Effector memory CD4-positive, alpha-beta T cell (primary cell): Measurements from ENCODE around the gene TIMP4.

Source experiments
- DNase-seq, 3 donors: peaks; one replicate each; pipeline ENCODE4 v3.0.0-alpha.2; 2020
- H3K27ac ChIP-seq: 2 replicates; pipeline ENCODE4 v1.7.0; 2013; ENCODE audit warnings: mild to moderate bottlenecking, low read length, moderate library complexity; ENCODE audit not compliant: insufficient read depth, poor library complexity, severe bottlenecking
- H3K27me3 ChIP-seq: replicated peaks from 2 replicates; pipeline ENCODE4 v1.7.0; 2013; ENCODE audit warnings: mild to moderate bottlenecking, low read length; ENCODE audit not compliant: insufficient read depth, control insufficient read depth, poor library complexity, severe bottlenecking
- H3K36me3 ChIP-seq: 2 replicates; pipeline ENCODE4 v1.7.0; 2013; ENCODE audit warnings: mild to moderate bottlenecking, low read length, moderate library complexity; ENCODE audit not compliant: control insufficient read depth, insufficient read depth
- H3K4me1 ChIP-seq: 2 replicates; pipeline ENCODE4 v1.7.0; 2013; ENCODE audit warnings: low read length, mild to moderate bottlenecking; ENCODE audit not compliant: control insufficient read depth, insufficient read depth, poor library complexity, severe bottlenecking
- H3K4me3 ChIP-seq: 2 replicates; pipeline ENCODE4 v1.7.0; 2013; ENCODE audit warnings: low read length, low read depth, mild to moderate bottlenecking; ENCODE audit not compliant: insufficient read depth, poor library complexity, severe bottlenecking
- H3K9me3 ChIP-seq: 2 replicates; pipeline ENCODE4 v1.7.0; 2013; ENCODE audit warnings: mild to moderate bottlenecking, low read length, moderate library complexity; ENCODE audit not compliant: control insufficient read depth

The TIMP4 gene

DNA sequence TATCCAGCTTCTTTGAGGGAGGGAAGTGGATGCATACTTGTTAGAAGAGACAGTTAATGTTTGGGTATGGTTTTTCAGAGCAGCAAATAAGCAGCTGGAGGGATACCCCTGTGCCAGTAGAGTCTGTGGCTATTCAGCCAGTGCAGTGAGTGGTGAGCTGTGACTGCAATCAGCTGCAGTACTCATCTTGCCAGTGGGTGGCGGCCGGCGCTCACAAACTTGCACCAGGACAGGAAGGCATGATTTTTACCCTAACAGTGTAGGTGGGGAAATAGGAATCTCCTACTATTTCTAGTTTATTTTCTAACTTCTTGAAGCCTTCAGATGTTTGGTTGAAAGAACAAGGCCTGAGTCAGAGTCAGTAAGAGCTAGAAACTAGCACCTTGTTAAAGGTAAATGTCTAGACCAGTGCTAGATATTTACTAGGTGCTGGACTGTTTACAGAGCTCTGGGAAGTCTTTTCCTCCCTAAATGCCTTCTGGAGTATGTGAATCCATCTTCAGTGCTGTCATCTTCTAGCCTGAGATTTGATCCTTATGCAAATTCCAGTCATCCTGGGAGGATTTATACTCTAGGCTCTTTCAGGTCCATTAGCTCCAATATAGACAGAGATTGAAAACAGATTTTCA is 23.6 kb downstream of the TIMP4 start:
- Histone ChIP-seq H3K27ac (no peak overlapping the region), H3K4me3 (no peak overlapping the region), H3K27me3 (no peaks in the 10 kb centered on the region), H3K36me3 (no peaks in the 10 kb centered on the region), H3K4me1 (no peaks in the 10 kb centered on the region), H3K9me3 (no peaks in the 10 kb centered on the region)
- DNase-seq: peak; percentile 12 to 38 (median 25)

GRCh38 chr3:12132881-12133280 is 25.8 kb downstream of the TIMP4 start:
- Histone ChIP-seq H3K9me3 (no peaks in the 10 kb centered on the region), H3K27me3 (no peaks in the 10 kb centered on the region), H3K4me1 (no peaks in the 10 kb centered on the region), H3K36me3 (no peaks in the 10 kb centered on the region), H3K4me3 (no peak overlapping the region), H3K27ac (no peak overlapping the region)
- DNase-seq: no peak

DNA sequence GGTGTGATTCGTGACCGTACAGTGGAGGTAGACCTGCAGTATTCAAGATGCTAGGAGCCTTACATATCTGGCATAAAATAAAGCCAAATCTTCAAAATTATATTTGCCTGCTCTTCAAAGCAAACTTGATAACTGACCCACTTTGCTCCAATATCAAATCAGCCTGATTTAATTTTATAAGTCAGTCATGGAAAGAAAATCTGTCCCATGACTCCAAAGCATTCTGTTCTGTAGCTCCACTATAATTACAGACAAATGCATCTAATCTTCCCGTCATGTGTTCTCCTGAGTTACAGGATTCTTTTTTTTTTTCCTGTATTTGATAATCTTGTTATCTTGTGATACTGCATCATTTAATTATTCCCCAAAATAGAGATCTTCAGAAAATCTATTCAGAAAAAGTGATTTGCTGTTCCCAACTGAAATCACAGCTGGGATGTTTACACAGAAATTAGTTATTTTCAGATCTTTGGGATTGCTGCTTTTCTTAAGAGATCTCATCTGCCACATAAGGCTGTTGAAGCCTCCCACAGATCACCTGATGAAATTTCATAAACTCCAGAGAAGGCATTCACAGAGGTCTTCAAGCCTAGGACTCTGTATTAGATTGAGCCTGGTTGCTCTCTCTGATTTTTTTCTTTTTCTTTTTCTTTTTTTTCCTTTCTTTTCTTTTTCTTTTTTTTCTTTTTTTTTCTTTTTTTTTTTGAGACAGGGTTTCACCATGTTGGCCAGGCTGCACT is 27.2 kb downstream of the TIMP4 start:
- Histone ChIP-seq H3K9me3 (no peaks in the 10 kb centered on the region), H3K27me3 (no peaks in the 10 kb centered on the region), H3K4me1 (no peaks in the 10 kb centered on the region), H3K4me3 (no peak overlapping the region), H3K36me3 (no peaks in the 10 kb centered on the region), H3K27ac (no peak overlapping the region)
- DNase-seq: no peak

- Histone ChIP-seq H3K27me3 (no peaks in the 10 kb centered on the region), H3K36me3 (no peaks in the 10 kb centered on the region), H3K4me1 (no peaks in the 10 kb centered on the region), H3K4me3 (no peak overlapping the region), H3K27ac (no peak overlapping the region), H3K9me3 (no peaks in the 10 kb centered on the region)
- no peak for DNase-seq
Observed at GRCh38 chr3:12127391-12127790, 31.3 kb downstream of the TIMP4 start.

DNA sequence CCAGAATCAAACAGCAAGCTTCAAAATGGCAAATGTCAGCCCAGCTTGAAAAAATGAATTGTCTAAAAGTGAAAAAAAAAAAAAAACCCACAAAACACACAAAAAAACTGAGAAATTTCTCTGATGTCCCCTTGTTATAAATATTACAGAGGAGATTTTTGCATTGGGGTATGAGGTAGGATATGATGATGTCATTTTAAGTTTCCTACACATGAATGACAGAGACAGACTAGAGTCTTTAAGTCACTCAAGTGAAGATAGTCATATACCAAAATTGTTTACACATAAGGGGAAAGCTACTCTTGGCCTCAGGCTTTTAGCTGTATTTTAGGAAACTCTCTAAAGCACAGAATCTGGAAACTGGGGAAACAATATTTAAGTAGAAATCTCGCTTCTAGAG is 32.9 kb downstream of the TIMP4 start:
- no peaks in the 10 kb centered on the region for H3K27me3 ChIP-seq
- no peaks in the 10 kb centered on the region for H3K4me1 ChIP-seq
- H3K9me3 ChIP-seq: no peaks in the 10 kb centered on the region
- no peak overlapping the region for H3K4me3 ChIP-seq
- H3K36me3 ChIP-seq: no peaks in the 10 kb centered on the region
- no peak overlapping the region for H3K27ac ChIP-seq
- no peak for DNase-seq

DNA sequence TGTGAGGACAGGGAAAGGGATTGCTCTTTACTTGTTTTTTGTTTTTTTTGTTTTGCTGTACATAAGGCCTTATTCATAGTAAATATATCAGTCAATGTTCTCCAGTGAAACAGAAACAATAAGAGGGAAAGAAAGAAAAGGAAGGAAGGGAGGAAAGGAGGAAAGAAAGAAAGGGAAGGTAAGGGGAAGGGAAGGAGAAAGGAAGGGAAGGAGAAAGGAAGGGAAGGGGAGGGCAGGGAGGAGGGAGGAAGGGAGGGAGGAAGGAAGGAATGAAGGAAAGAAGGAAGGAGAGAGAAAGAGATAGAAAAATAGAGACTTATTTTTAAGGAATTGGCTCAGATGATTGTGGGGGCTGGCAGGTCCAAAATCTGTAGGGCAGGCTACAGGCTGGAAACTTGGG is 37.2 kb downstream of the TIMP4 start:
- no peak for DNase-seq
- H3K4me3 ChIP-seq: no peak overlapping the region
- H3K27me3 ChIP-seq: no peaks in the 10 kb centered on the region
- no peaks in the 10 kb centered on the region for H3K9me3 ChIP-seq
- no peak overlapping the region for H3K27ac ChIP-seq
- H3K36me3 ChIP-seq: no peaks in the 10 kb centered on the region
- no peaks in the 10 kb centered on the region for H3K4me1 ChIP-seq

GRCh38 chr3:12120374-12121140 is 38.2 kb downstream of the TIMP4 start:
- Histone ChIP-seq H3K27ac (no peak overlapping the region), H3K4me3 (no peak overlapping the region), H3K36me3 (no peaks in the 10 kb centered on the region), H3K4me1 (no peaks in the 10 kb centered on the region), H3K9me3 (no peaks in the 10 kb centered on the region), H3K27me3 (no peaks in the 10 kb centered on the region)
- no peak for DNase-seq

DNA sequence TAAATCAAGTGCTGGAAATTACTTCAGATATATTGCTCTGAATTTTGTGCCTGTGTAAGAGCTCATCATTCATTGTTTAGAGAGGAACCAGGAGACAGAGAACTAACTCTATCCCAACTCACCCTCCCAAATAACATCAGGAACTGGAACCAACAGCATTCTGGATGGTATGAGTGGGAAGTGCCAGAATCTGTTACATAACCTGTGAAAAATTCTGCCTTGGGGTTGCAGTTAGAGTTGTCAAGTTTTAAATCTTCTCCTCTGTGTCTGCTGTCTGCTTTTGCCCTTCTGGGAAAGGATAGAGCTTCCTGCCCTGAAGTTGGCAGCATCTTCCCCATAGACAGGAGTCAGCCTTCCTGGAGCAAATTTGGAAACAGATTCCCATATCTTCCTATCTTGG is 41.2 kb downstream of the TIMP4 start:
- no peak overlapping the region for H3K4me3 ChIP-seq
- no peaks in the 10 kb centered on the region for H3K27me3 ChIP-seq
- H3K27ac ChIP-seq: no peak overlapping the region
- H3K4me1 ChIP-seq: no peaks in the 10 kb centered on the region
- H3K9me3 ChIP-seq: no peaks in the 10 kb centered on the region
- H3K36me3 ChIP-seq: no peaks in the 10 kb centered on the region
- DNase-seq: no peak

DNA sequence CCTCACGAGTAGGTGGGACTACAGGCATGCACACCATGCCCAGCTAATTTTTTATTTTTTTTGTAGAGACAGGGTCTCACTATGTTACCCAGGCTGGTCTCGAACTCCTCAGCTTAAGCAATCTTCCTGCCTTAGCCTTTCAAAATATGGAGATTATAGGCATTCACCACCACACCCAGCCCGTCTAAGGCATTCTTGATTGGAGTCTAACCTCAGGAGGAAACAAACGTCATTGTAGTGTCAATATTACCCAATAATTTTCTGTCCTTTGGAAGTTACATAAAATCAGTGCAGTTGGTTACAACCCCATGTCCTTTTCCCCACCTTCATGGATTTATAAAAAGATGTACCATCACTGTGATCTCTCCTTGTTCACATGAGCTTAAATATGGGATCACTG is 41.8 kb downstream of the TIMP4 start:
- DNase-seq: no peak
- Histone ChIP-seq H3K4me1 (no peaks in the 10 kb centered on the region), H3K36me3 (no peaks in the 10 kb centered on the region), H3K27ac (no peak overlapping the region), H3K4me3 (no peak overlapping the region), H3K9me3 (no peaks in the 10 kb centered on the region), H3K27me3 (no peaks in the 10 kb centered on the region)

DNA sequence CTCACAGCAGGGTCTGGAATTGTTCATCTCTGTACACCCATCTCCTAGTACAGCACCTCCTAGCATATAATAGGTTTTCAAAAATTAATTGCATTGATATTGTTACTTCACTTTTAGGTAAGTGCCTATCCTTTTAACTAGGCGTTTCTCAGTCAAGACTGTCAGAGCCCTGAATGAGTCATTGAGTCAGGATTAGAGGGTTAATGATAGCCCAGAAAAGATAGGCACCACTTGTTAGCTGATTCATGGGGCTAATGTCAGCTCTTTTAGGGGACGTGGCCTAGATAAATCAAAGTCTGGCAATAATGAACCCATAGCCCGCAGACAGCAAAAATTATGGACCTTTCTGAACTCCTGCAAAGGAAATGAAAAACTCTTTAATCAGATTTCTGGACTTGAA is 42.9 kb downstream of the TIMP4 start:
- Histone ChIP-seq H3K4me1 (no peaks in the 10 kb centered on the region), H3K27me3 (no peaks in the 10 kb centered on the region), H3K9me3 (no peaks in the 10 kb centered on the region)

More for the DNA sequence above, 42.9 kb downstream of the TIMP4 start:
- no peak overlapping the region for H3K27ac ChIP-seq
- no peaks in the 10 kb centered on the region for H3K36me3 ChIP-seq
- no peak overlapping the region for H3K4me3 ChIP-seq
- DNase-seq: no peak
